GM20000 (cell line): ENCODE measurements around the gene CPM.

Source experiments
- DNase-seq: peaks from one replicate; pipeline ENCODE4 v3.0.0; 2012; ENCODE audit warnings: low spot score
- CTCF ChIP-seq: IDR thresholded peaks from 2 replicates; pipeline ENCODE4 v1.5.1; 2012; ENCODE audit warnings: mild to moderate bottlenecking, control low read depth; ENCODE audit errors: extremely low read depth, missing control alignments

Gene CPM

GRCh38 chr12:68908076-68908475 is 24.9 kb downstream of the CPM start:
- DNase-seq, result no peak
- TF ChIP-seq CTCF, result no peak

GRCh38 chr12:68905733-68906132 is 27.2 kb downstream of the CPM start:
- no peak for TF ChIP-seq CTCF
- no peak for DNase-seq

GRCh38 chr12:68904351-68904962 is 28.5 kb downstream of the CPM start:
- no peak for TF ChIP-seq CTCF
- DNase-seq, result no peak

GRCh38 chr12:68903511-68903910 is 29.5 kb downstream of the CPM start:
- TF ChIP-seq CTCF, result no peak
- no peak for DNase-seq

- DNase-seq, result no peak
- TF ChIP-seq CTCF, result no peak
Measured at GRCh38 chr12:68901551-68901950, 31.4 kb downstream of the CPM start.

- no peak for TF ChIP-seq CTCF
- DNase-seq, result no peak
Measured at GRCh38 chr12:68901145-68901544, 31.8 kb downstream of the CPM start.

GRCh38 chr12:68900241-68900640 is 32.7 kb downstream of the CPM start:
- DNase-seq, result no peak

More at GRCh38 chr12:68900241-68900640, 32.7 kb downstream of the CPM start:
- no peak for TF ChIP-seq CTCF
